Thoracic aorta (tissue), 2 donors: Measurements from ENCODE around the gene STXBP6. TPM values are rescaled to one million over a fixed set of nuclear protein-coding genes. Genes with fewer than 3 reads are reported as not detected.

Source experiments
- ATAC-seq: fragments of 150-250 bp; one replicate; pipeline ENCODE4 v1.8.0; 2017; ENCODE audit warnings: low read depth; ENCODE audit not compliant: insufficient number of reproducible peaks, low FRiP score
- DNase-seq: peaks from one replicate; pipeline ENCODE4 v3.0.0-alpha.2; 2020; ENCODE audit warnings: low spot score
- H3K27ac ChIP-seq, 2 donors: fragments of 200-600 bp; sonication (generic); 1 replicate in 1 of 2; 2 replicates in 1 of 2; pipeline ENCODE4 v1.5.1; 2016; ENCODE audit warnings: mild to moderate bottlenecking in 2 of 2, moderate library complexity in 2 of 2
- H3K27me3 ChIP-seq: fragments of 200-600 bp; sonication (generic); replicated peaks from 2 replicates; pipeline ENCODE4 v1.6.0; 2016; ENCODE audit warnings: mild to moderate bottlenecking; ENCODE audit not compliant: insufficient read depth
- H3K36me3 ChIP-seq: fragments of 200-600 bp; sonication (generic); one replicate; pipeline ENCODE4 v1.5.1; 2016
- H3K4me1 ChIP-seq, 2 donors: fragments of 200-600 bp; sonication (generic); 1 replicate in 1 of 2; 2 replicates in 1 of 2; pipeline versions ENCODE4 v1.5.1 to v1.6.0; 2016; ENCODE audit warnings: low read depth in 2 of 2, mild to moderate bottlenecking in 1 of 2; ENCODE audit not compliant: control insufficient read depth in 1 of 2
- H3K4me3 ChIP-seq: fragments of 200-600 bp; sonication (generic); 2 replicates; pipeline ENCODE4 v1.5.1; 2016; ENCODE audit warnings: mild to moderate bottlenecking
- H3K9me3 ChIP-seq: fragments of 200-600 bp; sonication (generic); 2 replicates; pipeline ENCODE4 v1.5.1; 2016
- total RNA-seq, 2 donors: library from RNA; depleted of rRNA; stranded (reverse); fragments of >200 nt; gene quantifications; one replicate each; pipeline versions ENCODE4 v1.1.0 to v1.2.3, GENCODE V29; 2016
- TF ChIP-seq, protein P1 (sequence below): fragments of 200-600 bp; sonication (generic); IDR thresholded peaks from one replicate; pipeline ENCODE4 v1.5.1; 2019; ENCODE audit warnings: antibody characterized with exemption

The STXBP6 gene
- total RNA-seq, 2 donors from 2014 or later = 3.1 to 4.4 TPM

DNA sequence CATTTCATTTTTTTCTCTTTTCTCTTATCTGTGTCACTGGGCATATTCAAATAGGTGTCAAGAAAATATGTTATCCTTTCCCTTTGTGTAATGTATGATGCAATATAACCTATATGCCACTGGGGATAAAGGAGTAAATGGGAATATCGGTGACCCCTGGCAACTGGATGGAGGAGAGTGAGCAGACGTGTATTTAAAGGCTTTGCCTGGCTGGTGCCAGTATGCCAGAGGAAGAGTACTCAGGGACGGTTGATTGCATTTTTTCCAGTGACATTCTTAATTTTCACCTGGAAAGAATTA, 12.0 kb upstream of the STXBP6 start:
- no peaks in the 10 kb centered on the region for H3K9me3 ChIP-seq
- ATAC-seq (no peak), DNase-seq (no peak)
- no peaks in the 10 kb centered on the region for H3K27me3 ChIP-seq
- no peaks in the 10 kb centered on the region for H3K4me1 ChIP-seq
- no peak overlapping the region for H3K4me3 ChIP-seq
- H3K36me3 ChIP-seq = no peaks in the 10 kb centered on the region
- TF ChIP-seq, protein P1, sequence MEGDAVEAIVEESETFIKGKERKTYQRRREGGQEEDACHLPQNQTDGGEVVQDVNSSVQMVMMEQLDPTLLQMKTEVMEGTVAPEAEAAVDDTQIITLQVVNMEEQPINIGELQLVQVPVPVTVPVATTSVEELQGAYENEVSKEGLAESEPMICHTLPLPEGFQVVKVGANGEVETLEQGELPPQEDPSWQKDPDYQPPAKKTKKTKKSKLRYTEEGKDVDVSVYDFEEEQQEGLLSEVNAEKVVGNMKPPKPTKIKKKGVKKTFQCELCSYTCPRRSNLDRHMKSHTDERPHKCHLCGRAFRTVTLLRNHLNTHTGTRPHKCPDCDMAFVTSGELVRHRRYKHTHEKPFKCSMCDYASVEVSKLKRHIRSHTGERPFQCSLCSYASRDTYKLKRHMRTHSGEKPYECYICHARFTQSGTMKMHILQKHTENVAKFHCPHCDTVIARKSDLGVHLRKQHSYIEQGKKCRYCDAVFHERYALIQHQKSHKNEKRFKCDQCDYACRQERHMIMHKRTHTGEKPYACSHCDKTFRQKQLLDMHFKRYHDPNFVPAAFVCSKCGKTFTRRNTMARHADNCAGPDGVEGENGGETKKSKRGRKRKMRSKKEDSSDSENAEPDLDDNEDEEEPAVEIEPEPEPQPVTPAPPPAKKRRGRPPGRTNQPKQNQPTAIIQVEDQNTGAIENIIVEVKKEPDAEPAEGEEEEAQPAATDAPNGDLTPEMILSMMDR = no peak
- H3K27ac ChIP-seq = no peak overlapping the region

DNA sequence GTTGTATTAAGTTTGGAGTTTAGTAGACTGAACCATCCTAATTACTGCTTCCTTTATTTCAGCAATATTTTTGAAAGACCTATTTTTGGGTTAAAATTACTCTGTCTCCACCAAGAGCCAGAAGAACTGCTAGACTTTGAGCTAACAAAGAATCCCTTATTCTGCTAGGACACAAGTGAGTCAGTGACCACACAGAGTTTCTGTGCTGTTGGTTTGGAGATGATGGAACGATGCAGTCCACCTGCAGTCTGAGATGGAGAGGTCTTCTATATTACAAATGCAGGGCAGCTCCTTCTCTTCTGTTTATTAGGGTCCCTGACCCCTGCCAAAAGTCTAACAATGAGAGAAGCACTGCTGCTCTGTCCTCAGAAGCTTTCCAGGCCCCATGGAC, 6.7 kb upstream of the STXBP6 start:
- TF ChIP-seq, protein P1 = no peak
- ATAC-seq (no peak), DNase-seq (no peak)
- Histone ChIP-seq H3K4me1 (no peaks in the 10 kb centered on the region), H3K4me3 (no peak overlapping the region), H3K9me3 (no peaks in the 10 kb centered on the region), H3K36me3 (no peaks in the 10 kb centered on the region), H3K27me3 (peaks cover 1% of the 10 kb centered on the region), H3K27ac (no peak overlapping the region)

- Histone ChIP-seq H3K27ac (no peak overlapping the region), H3K4me1 (no peaks in the 10 kb centered on the region), H3K9me3 (no peaks in the 10 kb centered on the region), H3K4me3 (no peak overlapping the region), H3K36me3 (no peaks in the 10 kb centered on the region), H3K27me3 (peaks cover 6% of the 10 kb centered on the region)
- DNase-seq (no peak), ATAC-seq (no peak)
- TF ChIP-seq, protein P1 = no peak
These were observed 6.2 kb upstream of the STXBP6 start for GRCh38 chr14:25055992-25056687.

DNA sequence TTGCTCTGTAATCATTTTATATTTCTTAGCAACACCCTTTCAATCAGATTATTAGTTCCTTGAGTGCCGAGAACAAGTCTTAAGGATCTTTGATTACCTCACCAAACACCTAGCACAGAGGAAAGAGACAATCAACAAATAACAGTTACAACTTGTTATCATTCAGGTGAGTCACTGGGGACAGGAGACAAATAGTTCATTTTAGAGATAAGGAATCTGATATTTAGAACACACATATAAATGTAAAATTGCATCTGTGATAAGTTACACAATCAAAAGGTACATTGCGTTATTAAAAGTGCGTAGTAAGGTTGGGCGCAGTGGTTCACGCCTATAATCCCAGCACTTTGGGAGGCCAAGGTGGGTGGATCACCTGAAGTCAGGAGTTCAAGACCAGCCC, 5.1 kb upstream of the STXBP6 start:
- H3K36me3 ChIP-seq = no peaks in the 10 kb centered on the region
- H3K27me3 ChIP-seq = peaks cover 7% of the 10 kb centered on the region
- TF ChIP-seq, protein P1 = no peak
- no peaks in the 10 kb centered on the region for H3K9me3 ChIP-seq
- no peak for ATAC-seq
- no peak for DNase-seq
- H3K27ac ChIP-seq = no peak overlapping the region
- H3K4me3 ChIP-seq = no peak overlapping the region
- H3K4me1 ChIP-seq = peaks cover 0 to 9% of the 10 kb centered on the region in 2 donors

DNA sequence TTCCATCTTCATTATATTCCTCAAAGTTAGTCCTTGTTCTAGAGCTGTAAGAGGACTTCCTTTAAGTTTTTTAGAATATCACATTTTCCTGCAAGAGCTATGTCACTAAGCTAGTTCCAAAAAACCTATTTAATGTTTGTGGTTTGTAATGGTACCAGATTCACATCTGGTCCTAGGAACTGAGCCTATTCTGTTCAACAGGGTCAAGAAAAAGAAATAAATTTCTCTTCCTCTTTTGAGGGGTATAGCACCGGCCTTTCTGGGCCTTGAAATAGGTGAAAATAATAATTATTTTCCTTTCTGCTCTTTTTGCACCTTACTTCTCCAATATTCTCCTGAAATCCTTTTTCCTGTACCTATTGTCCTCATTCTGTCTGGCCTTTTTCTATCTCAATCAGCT, 3.6 kb upstream of the STXBP6 start:
- ATAC-seq (no peak), DNase-seq (no peak)
- Histone ChIP-seq H3K36me3 (no peaks in the 10 kb centered on the region), H3K9me3 (no peaks in the 10 kb centered on the region), H3K4me1 (peaks cover 0 to 23% of the 10 kb centered on the region in 2 donors), H3K27ac (no peak overlapping the region), H3K27me3 (peaks cover 7% of the 10 kb centered on the region), H3K4me3 (no peak overlapping the region)
- TF ChIP-seq, protein P1 = no peak
